ENCODE measurements around the gene NXPH3. TPM values are rescaled to one million over a fixed set of nuclear protein-coding genes. Genes with fewer than 3 reads are reported as not detected.

The NXPH3 gene
- total and polyA plus RNA-seq, 2 experiments from 2014 or later = 0.30 to 1.4 TPM

DNA sequence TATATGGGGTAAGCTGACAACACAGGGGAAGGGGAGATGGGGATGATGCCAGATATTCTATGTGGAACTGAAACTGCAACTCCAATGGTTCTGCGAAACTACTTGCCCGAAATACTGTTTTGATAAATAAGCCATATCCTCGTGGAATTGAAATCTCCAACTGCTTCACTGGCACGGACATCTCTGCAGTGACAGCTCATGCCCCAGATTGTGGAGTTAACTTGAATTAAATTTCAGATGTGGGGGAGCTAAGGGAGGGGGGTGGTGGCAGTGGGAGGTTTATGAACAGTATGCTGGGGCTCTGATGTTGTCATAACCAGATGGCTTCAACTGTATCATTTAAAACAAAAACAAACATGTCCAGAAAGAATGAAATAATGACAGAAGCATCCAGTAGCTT lies 21.8 kb downstream of the NXPH3 start:
- Histone ChIP-seq H3K9me3 (ENCODE audit: low read depth) (no peaks in the 10 kb centered on the region), H3K27me3 (replicated peaks; ENCODE audit: insufficient read depth) (no peaks in the 10 kb centered on the region), H3K4me3 (no peak overlapping the region), H3F3A (ENCODE audit: insufficient read depth) (no peaks in the 10 kb centered on the region), H3K4me2 (ENCODE audit: unreplicated experiment) (no peak overlapping the region), H4K20me1 (ENCODE audit: insufficient read depth) (no peaks in the 10 kb centered on the region), H3K79me2 (ENCODE audit: insufficient read depth) (no peaks in the 10 kb centered on the region), H3K9me2 (ENCODE audit: insufficient read depth) (no peaks in the 10 kb centered on the region), H3K36me3 (ENCODE audit: low read depth) (peaks cover 37% of the 10 kb centered on the region), H3K4me1 (ENCODE audit: insufficient read depth) (no peaks in the 10 kb centered on the region), H2AFZ (no peak overlapping the region), H3K9ac (no peak overlapping the region), H3K27ac (no peak overlapping the region)
- in situ Hi-C loops (cut with MboI) = no loop called here
- TF ChIP-seq EZH2 (IDR thresholded peaks at IDR 0.05; ENCODE audit: insufficient read depth, poor library complexity, severe bottlenecking) = no peak
- TF ChIP-seq EZH2phosphoT487 (IDR thresholded peaks at IDR 0.05; ENCODE audit: insufficient read depth, low read depth) = no peak
- 86 to 88% methylated on average over 4 of the region's 4 CpGs for WGBS, 2 experiments (ENCODE audit: low coverage in 1 of 2, low lambda C conversion rate in 2 of 2, missing lambda C conversion rate in 2 of 2)
- DNase-seq = no peak

DNA sequence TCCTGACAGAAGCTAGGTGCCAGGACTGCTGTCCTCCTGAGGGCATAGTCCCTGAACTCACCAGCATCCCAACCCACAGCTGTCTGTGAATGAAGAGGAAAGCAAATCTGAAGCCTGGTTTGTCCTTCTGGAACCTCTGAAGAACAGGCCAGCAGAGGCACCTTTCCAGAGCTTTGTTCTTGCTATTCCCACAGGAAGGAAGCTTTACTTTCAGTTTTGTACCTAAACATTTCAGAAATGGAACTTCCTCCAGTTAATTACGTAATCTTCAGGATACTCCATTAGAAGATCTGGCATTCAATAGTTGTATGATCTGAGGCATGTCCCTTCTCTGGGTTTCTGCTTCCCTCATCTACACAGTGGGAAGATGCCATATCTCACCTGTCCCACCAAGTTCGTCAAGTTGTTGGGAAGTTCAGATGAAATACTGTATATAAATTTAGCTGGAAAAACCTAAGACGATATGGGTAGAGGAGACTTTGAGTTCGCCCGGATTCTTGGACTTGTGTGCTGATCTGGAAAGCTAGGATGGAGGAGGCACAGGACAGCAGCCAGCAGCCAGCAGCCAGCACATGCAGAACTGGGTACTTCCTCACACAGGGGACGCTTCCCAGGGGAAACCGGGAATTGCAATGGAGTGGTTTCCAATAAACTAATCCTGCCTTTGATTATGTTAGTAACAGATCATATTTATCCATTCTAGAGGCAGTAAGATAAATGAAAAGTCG lies 22.4 kb downstream of the NXPH3 start:
- H2AFZ ChIP-seq = no peak overlapping the region
- WGBS, 2 experiments (ENCODE audit: low coverage in 1 of 2, low lambda C conversion rate in 2 of 2, missing lambda C conversion rate in 2 of 2) = 74 to 77% methylated on average over 8 of the region's 8 CpGs
- H3K36me3 ChIP-seq (ENCODE audit: low read depth) = peaks cover 33% of the 10 kb centered on the region
- H3F3A ChIP-seq (ENCODE audit: insufficient read depth) = no peaks in the 10 kb centered on the region
- no peak overlapping the region for H3K27ac ChIP-seq
- no peak overlapping the region for H3K4me2 ChIP-seq (ENCODE audit: unreplicated experiment)
- no peaks in the 10 kb centered on the region for H3K9me3 ChIP-seq (ENCODE audit: low read depth)
- no peaks in the 10 kb centered on the region for H4K20me1 ChIP-seq (ENCODE audit: insufficient read depth)
- H3K9ac ChIP-seq = no peak overlapping the region
- no peak for DNase-seq
- in situ Hi-C loops (cut with MboI) = no loop called here
- H3K79me2 ChIP-seq (ENCODE audit: insufficient read depth) = no peaks in the 10 kb centered on the region
- 0 out of 2 replicates have a peak, but pooled peaks cover 4% of the 10 kb centered on the region for H3K4me1 ChIP-seq (ENCODE audit: insufficient read depth)
- H3K9me2 ChIP-seq (ENCODE audit: insufficient read depth) = no peaks in the 10 kb centered on the region
- H3K27me3 ChIP-seq (replicated peaks; ENCODE audit: insufficient read depth) = no peaks in the 10 kb centered on the region
- no peak overlapping the region for H3K4me3 ChIP-seq
- TF ChIP-seq EZH2phosphoT487 (IDR thresholded peaks at IDR 0.05; ENCODE audit: insufficient read depth, low read depth) = no peak
- TF ChIP-seq EZH2 (IDR thresholded peaks at IDR 0.05; ENCODE audit: insufficient read depth, poor library complexity, severe bottlenecking) = no peak

DNA sequence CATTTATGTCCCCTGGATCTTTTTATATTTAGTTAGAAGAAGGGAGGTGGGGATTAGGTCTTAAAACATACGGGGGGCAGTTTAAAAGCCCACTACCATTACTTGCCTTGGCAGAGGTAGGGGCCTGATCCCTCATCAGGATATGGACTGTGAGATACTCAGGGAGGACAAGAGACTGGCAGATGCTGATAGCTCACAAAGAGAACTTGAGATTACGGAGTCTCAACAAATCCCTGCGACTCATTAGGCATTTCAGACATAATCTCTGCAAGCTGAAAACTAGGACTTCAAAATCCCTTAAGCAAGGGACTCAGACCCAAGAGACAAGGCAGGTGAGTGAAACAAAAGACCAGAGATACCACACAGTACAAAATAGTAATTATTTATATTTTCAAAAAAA lies 23.2 kb downstream of the NXPH3 start:
- no peaks in the 10 kb centered on the region for H3K27me3 ChIP-seq (replicated peaks; ENCODE audit: insufficient read depth)
- no peak overlapping the region for H3K4me3 ChIP-seq
- H2AFZ ChIP-seq = no peak overlapping the region
- no peaks in the 10 kb centered on the region for H3K79me2 ChIP-seq (ENCODE audit: insufficient read depth)
- no peak for DNase-seq
- no peaks in the 10 kb centered on the region for H3K9me3 ChIP-seq (ENCODE audit: low read depth)
- peaks cover 12% of the 10 kb centered on the region; the same call in 1 of the 2 replicates for H3K4me1 ChIP-seq (ENCODE audit: insufficient read depth)
- H3F3A ChIP-seq (ENCODE audit: insufficient read depth) = no peaks in the 10 kb centered on the region
- H3K27ac ChIP-seq = no peak overlapping the region
- TF ChIP-seq EZH2phosphoT487 (IDR thresholded peaks at IDR 0.05; ENCODE audit: insufficient read depth, low read depth) (no peak), EZH2 (IDR thresholded peaks at IDR 0.05; ENCODE audit: insufficient read depth, poor library complexity, severe bottlenecking) (no peak)
- WGBS, 2 experiments (ENCODE audit: low coverage in 1 of 2, low lambda C conversion rate in 2 of 2, missing lambda C conversion rate in 2 of 2) = 97 to 98% methylated on average over 3 of the region's 3 CpGs
- no peaks in the 10 kb centered on the region for H3K9me2 ChIP-seq (ENCODE audit: insufficient read depth)
- peaks cover 33% of the 10 kb centered on the region for H3K36me3 ChIP-seq (ENCODE audit: low read depth)
- no peak overlapping the region for H3K9ac ChIP-seq
- in situ Hi-C loops (cut with MboI) = no loop called here
- no peaks in the 10 kb centered on the region for H4K20me1 ChIP-seq (ENCODE audit: insufficient read depth)
- H3K4me2 ChIP-seq (ENCODE audit: unreplicated experiment) = no peak overlapping the region

DNA sequence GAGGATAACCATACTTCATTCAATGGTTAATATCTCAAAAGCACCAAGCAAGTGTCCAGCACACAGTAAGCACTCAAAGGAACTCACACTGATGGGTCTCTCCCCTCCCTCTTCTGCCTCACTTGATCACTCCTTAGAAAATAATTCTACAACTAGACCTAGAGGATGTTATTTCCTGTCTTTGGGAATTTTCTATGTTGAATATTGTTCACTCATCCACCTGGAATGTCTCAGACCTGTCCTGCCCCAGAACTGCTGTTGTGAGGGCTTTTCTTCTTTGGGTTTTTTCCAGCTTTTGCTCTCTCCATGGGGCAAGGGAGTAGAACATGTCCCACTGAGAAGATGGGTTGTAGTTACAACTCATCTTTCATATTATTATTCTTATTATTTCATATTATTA lies 25.3 kb downstream of the NXPH3 start:
- no peak overlapping the region for H3K4me2 ChIP-seq (ENCODE audit: unreplicated experiment)
- no peaks in the 10 kb centered on the region for H4K20me1 ChIP-seq (ENCODE audit: insufficient read depth)
- H3K79me2 ChIP-seq (ENCODE audit: insufficient read depth) = no peaks in the 10 kb centered on the region
- H3K27ac ChIP-seq = no peak overlapping the region
- no peaks in the 10 kb centered on the region for H3K27me3 ChIP-seq (replicated peaks; ENCODE audit: insufficient read depth)
- DNase-seq = no peak
- in situ Hi-C loops (cut with MboI) = no loop called here
- TF ChIP-seq EZH2phosphoT487 (IDR thresholded peaks at IDR 0.05; ENCODE audit: insufficient read depth, low read depth) (no peak), EZH2 (IDR thresholded peaks at IDR 0.05; ENCODE audit: insufficient read depth, poor library complexity, severe bottlenecking) (no peak)
- H3K9me2 ChIP-seq (ENCODE audit: insufficient read depth) = no peaks in the 10 kb centered on the region
- H3K4me3 ChIP-seq = no peak overlapping the region
- H3K36me3 ChIP-seq (ENCODE audit: low read depth) = peaks cover 33% of the 10 kb centered on the region
- H3K9me3 ChIP-seq (ENCODE audit: low read depth) = no peaks in the 10 kb centered on the region
- peaks cover 12% of the 10 kb centered on the region; the same call in 1 of the 2 replicates for H3K4me1 ChIP-seq (ENCODE audit: insufficient read depth)
- H3K9ac ChIP-seq = no peak overlapping the region
- no peak overlapping the region for H2AFZ ChIP-seq
- H3F3A ChIP-seq (ENCODE audit: insufficient read depth) = no peaks in the 10 kb centered on the region
